Fibroblast of villous mesenchyme (primary cell): ENCODE data around the gene GPHA2. TPM values are rescaled to one million over a fixed set of nuclear protein-coding genes. Genes with fewer than 3 reads are reported as not detected.
A peak's percentile ranks its signal among the peaks of the same experiment; 100 is the strongest.

Experiments
- DNase-seq: peaks from one replicate; pipeline ENCODE4 v3.0.0-alpha.2; 2010; ENCODE audit warnings: low read depth
- H3K4me3 ChIP-seq: 2 replicates; pipeline ENCODE4 v1.5.1; 2011; ENCODE audit warnings: low read depth, mild to moderate bottlenecking, low read length
- total RNA-seq: library from RNA; depleted of rRNA; stranded (reverse); fragments of >200 nt; gene quantifications from 2 replicates; pipeline ENCODE4 v1.2.3, GENCODE V29; 2012
- TF ChIP-seq, protein P1 (sequence below): IDR thresholded peaks from 2 replicates; pipeline ENCODE4 v1.5.1; 2012; ENCODE audit warnings: low read depth, mild to moderate bottlenecking, low read length; ENCODE audit not compliant: insufficient read depth

Gene GPHA2
- total RNA-seq, 1 donor = not detected

DNA sequence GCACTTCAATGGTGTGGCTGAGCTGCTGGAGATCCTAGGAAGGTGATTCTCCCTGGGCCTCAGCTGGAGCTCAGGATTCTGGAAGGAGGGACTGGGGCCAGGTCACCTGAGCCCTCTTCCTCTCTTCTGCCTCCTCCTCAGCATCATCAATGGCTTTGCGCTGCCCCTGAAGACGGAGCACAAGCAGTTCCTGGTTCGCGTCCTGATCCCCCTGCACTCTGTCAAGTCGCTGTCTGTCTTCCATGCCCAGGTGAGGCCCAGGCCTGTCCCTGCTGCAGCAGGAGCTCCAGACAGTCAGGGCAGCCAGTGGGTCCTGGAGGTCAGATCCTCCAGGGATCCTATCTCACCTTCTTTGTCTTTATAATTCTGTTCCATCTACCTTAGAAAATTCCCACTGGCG lies 5.4 kb downstream of the GPHA2 start:
- no peak overlapping the region for H3K4me3 ChIP-seq
- DNase-seq = no peak
- TF ChIP-seq, protein P1, sequence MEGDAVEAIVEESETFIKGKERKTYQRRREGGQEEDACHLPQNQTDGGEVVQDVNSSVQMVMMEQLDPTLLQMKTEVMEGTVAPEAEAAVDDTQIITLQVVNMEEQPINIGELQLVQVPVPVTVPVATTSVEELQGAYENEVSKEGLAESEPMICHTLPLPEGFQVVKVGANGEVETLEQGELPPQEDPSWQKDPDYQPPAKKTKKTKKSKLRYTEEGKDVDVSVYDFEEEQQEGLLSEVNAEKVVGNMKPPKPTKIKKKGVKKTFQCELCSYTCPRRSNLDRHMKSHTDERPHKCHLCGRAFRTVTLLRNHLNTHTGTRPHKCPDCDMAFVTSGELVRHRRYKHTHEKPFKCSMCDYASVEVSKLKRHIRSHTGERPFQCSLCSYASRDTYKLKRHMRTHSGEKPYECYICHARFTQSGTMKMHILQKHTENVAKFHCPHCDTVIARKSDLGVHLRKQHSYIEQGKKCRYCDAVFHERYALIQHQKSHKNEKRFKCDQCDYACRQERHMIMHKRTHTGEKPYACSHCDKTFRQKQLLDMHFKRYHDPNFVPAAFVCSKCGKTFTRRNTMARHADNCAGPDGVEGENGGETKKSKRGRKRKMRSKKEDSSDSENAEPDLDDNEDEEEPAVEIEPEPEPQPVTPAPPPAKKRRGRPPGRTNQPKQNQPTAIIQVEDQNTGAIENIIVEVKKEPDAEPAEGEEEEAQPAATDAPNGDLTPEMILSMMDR = no peak

DNA sequence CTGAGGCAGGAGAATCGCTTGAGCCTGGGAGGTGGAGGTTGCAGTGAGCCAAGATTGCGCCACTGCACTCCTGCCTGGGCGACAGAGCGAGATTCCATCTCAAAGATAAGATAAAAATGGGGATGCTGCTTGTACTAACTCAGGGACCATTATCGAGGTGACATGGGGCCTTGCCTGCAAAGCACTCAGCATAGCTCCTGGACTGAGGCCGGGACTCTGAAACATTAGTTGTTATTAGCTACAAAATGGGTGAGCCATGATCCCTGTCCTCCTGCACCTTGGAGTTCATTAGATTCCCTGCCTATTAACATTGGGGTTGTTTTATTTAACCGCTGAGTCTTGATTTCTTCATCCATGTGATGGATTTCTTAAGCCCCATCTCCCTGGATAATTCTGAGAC lies 6.1 kb downstream of the GPHA2 start:
- TF ChIP-seq, protein P1 = no peak
- H3K4me3 ChIP-seq = no peak overlapping the region
- no peak for DNase-seq

DNA sequence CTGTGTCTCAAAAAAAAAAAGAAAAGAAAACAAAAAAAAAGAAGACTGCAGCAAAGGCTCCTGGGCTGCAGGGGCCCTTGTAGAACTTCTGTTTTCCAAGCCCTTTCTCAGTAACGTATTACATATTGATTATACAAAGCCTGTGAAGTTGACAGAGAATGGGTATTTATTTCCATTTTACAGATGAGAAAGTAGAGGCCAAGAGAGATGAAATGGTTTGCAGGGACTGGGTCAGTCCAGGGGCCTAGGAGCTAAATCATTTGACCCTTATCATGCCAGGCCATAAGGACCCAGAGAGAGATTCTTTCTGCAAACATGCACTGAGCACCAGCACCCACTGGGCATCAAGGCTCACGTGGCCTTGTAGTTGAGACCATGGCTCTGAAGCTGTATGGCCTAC lies 6.7 kb downstream of the GPHA2 start:
- TF ChIP-seq, protein P1 = no peak
- H3K4me3 ChIP-seq = no peak overlapping the region
- DNase-seq = no peak

DNA sequence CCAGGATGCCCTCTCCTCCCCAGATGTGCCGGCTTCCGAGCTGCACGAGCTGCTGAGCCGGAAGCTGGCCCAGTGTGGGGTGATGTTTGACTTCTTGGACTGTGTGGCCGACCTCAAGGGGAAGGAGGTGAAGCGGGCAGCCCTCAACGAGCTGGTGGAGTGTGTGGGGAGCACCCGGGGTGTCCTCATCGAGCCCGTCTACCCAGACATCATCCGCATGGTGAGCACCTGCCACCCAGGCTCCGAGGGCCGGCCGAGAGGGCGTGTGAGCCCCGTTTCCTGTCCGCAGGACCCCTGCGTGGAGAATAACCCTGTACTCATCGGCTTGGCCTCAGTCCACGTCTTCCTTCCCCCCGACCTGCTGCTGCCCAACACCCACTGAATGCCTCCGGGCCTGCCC lies 9.0 kb downstream of the GPHA2 start:
- no peak for DNase-seq
- H3K4me3 ChIP-seq = no peak overlapping the region
- TF ChIP-seq, protein P1 = no peak

DNA sequence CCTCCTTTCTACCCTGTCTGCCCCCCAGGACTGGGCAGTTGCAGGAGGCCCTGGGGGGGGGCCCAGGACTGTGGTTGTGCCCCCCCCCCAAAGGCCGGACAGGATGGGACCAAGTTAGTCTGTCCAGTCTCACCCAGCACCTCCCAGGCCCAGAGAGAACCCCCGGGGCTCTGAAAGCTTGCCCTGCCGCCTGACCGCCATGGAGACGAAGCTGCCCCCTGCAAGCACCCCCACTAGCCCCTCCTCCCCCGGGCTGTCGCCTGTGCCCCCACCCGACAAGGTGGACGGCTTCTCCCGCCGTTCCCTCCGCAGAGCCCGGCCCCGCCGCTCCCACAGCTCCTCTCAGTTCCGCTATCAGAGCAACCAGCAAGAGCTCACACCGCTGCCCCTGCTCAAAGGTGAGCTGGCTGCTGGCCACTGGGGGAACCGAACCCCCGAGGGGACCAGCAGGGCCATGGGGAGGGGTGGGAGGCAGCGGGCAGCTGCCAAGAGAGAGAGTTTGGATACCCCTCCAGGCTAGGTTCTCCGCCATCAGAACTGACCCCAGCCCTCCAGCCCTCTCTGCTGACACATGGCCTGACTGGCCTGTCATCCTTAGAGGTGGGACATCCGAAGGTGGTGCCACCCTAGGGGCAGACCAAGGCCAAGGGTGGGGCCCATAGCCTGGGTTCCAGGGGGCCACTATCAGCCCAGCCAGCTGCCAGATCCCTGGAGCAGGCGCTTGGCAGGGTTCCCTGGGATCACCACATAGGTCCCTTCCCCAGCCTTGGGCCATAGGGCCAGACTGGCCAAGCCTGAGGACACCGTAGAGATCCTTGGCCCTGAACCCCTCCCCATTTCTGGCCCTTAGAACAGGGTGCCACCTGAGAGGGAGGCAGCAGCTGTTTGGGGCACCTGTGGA lies 9.9 kb downstream of the GPHA2 start:
- no peak for DNase-seq
- H3K4me3 ChIP-seq = peak overlapping the region; percentile 72
- TF ChIP-seq, protein P1 = no peak

DNA sequence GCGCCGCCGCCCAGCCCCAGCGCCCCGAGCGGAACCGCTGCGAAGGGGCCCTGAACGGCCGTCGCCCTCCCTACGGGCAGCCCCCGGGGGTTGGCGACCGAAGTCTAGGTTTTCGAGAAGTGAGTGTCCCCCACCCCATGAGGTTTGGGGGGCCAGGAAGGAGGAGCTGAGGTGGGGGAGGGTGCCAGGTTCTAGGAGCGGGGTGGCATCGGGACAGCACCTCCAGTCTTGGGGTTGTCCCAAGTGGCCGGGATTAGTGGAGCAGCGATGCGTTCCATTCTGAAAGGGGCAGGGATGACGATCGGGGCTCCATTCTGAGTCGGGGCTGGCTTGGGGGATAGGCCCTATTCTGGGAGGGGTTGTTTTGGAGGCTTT lies 10.8 kb downstream of the GPHA2 start:
- no peak for DNase-seq
- TF ChIP-seq, protein P1 = no peak
- peak overlapping the region; percentile 72 for H3K4me3 ChIP-seq
